BE2C (cell line): ENCODE results near the gene ADGRF3.

Experiments
- DNase-seq: peaks from one replicate; pipeline ENCODE4 v3.0.0-alpha.2; 2020
- H3K27me3 ChIP-seq: fragments of 250-450 bp; sonication (Bioruptor Pico); 2 replicates; pipeline ENCODE4 v1.5.1; 2020; ENCODE audit warnings: mild to moderate bottlenecking
- H3K36me3 ChIP-seq: fragments of 250-450 bp; sonication (Bioruptor Pico); 2 replicates; pipeline ENCODE4 v1.5.1; 2020; ENCODE audit warnings: mild to moderate bottlenecking
- H3K4me1 ChIP-seq: fragments of 250-450 bp; sonication (Bioruptor Pico); 2 replicates; pipeline ENCODE4 v1.5.1; 2020
- H3K4me3 ChIP-seq: 2 replicates; pipeline ENCODE4 v1.5.1; 2011; ENCODE audit warnings: low read depth, low read length
- H3K9me3 ChIP-seq: fragments of 250-450 bp; sonication (Bioruptor Pico); 2 replicates; pipeline ENCODE4 v1.5.1; 2020
- TF ChIP-seq, protein P1 (sequence below): IDR thresholded peaks from 2 replicates; pipeline ENCODE4 v1.5.1; 2012; ENCODE audit warnings: mild to moderate bottlenecking, low read depth, low read length

The ADGRF3 gene

DNA sequence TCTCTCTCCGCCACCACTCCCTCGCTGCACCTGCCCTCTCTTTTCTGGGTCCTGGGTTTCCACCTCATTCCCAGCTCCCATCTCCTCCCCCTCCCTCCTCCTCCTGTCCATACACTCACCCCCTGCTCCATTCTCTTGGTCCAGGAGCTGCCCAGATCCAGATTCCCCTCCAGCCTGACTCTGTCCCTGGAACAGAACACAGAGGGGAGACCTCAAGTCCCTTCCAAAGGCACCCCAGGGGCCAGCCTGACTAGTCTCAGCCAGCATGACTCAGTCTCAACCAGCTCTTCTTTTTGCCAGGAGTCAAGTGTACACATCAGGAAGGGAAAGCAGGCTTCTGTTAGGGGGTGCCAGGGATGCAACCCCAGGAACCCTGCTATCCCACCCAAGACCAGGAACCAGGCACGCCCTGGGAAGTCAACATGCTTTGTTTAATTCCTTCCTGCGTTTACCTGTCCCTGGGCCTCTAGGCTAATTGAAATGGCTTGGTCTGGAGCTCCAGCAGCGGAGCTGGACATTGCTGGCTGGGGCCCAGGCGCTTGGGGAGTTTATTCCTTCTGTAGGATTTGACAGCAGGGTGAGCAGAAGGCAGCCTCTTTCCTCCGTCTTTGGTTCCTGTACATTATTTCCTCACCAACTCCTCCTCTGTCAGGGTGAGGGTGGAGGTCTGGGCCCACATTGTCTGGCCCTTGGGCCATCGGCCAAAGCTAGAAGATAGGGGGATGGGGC lies 29.0 kb downstream of the ADGRF3 start:
- H3K4me1 ChIP-seq = no peaks in the 10 kb centered on the region
- no peak for DNase-seq
- no peaks in the 10 kb centered on the region for H3K36me3 ChIP-seq
- TF ChIP-seq, protein P1, sequence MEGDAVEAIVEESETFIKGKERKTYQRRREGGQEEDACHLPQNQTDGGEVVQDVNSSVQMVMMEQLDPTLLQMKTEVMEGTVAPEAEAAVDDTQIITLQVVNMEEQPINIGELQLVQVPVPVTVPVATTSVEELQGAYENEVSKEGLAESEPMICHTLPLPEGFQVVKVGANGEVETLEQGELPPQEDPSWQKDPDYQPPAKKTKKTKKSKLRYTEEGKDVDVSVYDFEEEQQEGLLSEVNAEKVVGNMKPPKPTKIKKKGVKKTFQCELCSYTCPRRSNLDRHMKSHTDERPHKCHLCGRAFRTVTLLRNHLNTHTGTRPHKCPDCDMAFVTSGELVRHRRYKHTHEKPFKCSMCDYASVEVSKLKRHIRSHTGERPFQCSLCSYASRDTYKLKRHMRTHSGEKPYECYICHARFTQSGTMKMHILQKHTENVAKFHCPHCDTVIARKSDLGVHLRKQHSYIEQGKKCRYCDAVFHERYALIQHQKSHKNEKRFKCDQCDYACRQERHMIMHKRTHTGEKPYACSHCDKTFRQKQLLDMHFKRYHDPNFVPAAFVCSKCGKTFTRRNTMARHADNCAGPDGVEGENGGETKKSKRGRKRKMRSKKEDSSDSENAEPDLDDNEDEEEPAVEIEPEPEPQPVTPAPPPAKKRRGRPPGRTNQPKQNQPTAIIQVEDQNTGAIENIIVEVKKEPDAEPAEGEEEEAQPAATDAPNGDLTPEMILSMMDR = no peak
- no peak overlapping the region for H3K4me3 ChIP-seq
- H3K9me3 ChIP-seq = no peaks in the 10 kb centered on the region
- H3K27me3 ChIP-seq = no peaks in the 10 kb centered on the region; the same call in 1 of the 2 replicates

DNA sequence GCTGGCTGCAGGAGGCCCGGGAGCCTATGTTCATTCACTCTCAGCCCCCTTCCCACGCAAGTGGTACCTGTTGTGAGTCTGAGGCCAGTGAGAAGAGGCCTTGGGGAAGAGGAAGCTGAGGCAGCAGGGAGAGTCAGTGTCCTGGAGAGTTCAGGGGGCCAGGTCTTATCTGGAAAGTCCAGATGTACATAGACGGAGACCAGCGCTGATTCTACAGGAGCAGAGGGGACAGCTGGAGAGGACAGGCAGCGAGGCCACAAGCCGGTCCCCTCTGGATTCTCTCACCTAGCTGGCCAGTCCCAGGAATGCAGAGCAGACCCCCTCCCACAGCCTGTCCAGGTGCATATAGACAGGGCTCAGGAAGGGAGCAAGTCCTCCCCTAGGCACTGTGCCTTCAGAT lies 29.7 kb downstream of the ADGRF3 start:
- Histone ChIP-seq H3K9me3 (no peaks in the 10 kb centered on the region), H3K36me3 (no peaks in the 10 kb centered on the region), H3K4me3 (no peak overlapping the region), H3K27me3 (no peaks in the 10 kb centered on the region; the same call in 1 of the 2 replicates), H3K4me1 (no peaks in the 10 kb centered on the region)
- TF ChIP-seq, protein P1 = no peak
- DNase-seq = no peak

DNA sequence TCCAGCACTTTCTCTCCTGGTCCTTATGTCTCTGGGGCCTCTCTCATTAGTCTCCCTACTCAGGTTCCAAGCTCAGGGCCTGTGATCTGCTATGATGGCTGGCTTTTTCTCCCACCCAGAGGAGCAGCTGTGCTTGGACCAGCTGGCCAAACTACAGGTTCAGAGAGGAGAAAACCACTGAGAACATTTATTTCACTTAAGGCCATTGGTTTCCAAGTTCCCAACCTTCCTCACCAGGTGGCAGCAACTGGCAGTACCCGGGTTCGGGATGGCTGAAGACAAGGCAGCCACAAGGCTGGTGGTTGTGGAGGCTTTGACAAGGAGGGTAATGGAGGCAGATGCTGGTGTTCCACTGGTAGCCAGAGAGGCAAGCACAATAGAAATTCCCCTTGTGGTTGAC lies 30.5 kb downstream of the ADGRF3 start:
- Histone ChIP-seq H3K4me3 (no peak overlapping the region), H3K9me3 (no peaks in the 10 kb centered on the region), H3K4me1 (no peaks in the 10 kb centered on the region), H3K36me3 (no peaks in the 10 kb centered on the region), H3K27me3 (no peaks in the 10 kb centered on the region; the same call in 1 of the 2 replicates)
- no peak for DNase-seq
- TF ChIP-seq, protein P1 = peak; percentile 31

DNA sequence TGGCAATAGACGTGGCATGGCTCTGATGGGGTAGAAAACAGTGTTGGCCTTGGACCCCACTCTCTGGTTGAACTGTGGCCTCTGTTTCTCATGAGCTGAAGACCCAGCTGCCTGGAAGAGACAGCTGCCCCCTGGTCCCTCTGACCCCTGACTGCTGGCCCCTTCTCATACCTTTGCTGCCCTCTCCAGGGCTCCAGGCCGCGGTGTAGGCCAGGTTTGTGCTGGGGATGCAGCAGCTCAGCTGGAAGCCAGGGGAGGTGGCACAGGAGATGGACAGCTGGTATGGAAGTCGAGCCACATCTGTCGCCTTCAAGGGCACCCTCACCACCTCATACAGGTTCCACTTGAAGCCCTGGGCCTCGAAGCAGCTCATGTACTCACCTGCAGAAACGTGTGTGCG lies 32.3 kb downstream of the ADGRF3 start:
- Histone ChIP-seq H3K4me1 (no peaks in the 10 kb centered on the region), H3K36me3 (no peaks in the 10 kb centered on the region), H3K4me3 (no peak overlapping the region), H3K27me3 (no peaks in the 10 kb centered on the region), H3K9me3 (no peaks in the 10 kb centered on the region)
- DNase-seq = no peak
- TF ChIP-seq, protein P1 = no peak

DNA sequence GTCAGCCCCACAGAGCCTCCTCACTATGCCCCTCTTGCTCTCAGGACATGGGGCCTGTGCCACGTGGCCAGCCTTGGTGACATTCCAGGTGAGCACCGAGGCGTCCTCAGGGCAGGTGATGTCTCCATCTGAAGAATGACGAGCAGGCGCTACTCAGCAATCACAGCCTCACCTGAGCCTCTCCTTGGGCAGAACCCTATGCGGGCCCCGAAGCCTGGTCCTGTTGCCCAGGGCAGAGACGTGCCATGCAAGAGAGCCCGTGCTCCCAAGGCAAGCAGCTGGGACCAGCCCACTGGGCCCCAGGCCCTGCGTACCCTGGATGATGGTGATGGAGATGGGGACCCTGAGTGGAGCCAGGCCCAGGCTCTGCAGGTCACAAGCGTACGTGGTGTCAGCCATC lies 33.1 kb downstream of the ADGRF3 start:
- Histone ChIP-seq H3K36me3 (no peaks in the 10 kb centered on the region), H3K9me3 (no peaks in the 10 kb centered on the region), H3K4me1 (no peaks in the 10 kb centered on the region), H3K4me3 (no peak overlapping the region), H3K27me3 (no peaks in the 10 kb centered on the region)
- no peak for DNase-seq
- TF ChIP-seq, protein P1 = no peak

DNA sequence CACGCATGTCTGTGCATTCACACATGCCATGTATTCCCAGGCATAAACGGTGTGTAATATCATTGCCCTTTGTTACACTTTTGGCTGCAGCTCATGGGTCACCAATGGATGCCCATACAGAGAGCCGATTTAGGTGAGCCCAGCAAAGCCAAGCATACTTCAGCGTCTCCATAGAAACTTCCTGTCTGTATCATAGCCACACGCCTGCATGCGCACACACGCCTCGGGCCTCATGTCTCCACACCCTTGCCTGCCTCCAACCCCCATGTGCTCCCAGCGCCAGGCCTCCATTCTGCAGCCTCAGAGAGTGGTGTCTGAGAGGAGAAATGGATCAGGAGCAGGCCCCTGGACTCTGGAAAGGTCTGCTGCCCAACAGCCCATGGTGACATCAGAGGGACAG lies 34.1 kb downstream of the ADGRF3 start:
- H3K4me3 ChIP-seq = no peak overlapping the region
- no peaks in the 10 kb centered on the region for H3K36me3 ChIP-seq
- no peaks in the 10 kb centered on the region for H3K27me3 ChIP-seq
- no peak for DNase-seq
- TF ChIP-seq, protein P1 = no peak
- no peaks in the 10 kb centered on the region for H3K4me1 ChIP-seq
- H3K9me3 ChIP-seq = no peaks in the 10 kb centered on the region
